Right lung (tissue), 5 donors: ENCODE data around the gene PPP1R3F. TPM values are rescaled to one million over a fixed set of nuclear protein-coding genes. Genes with fewer than 3 reads are reported as not detected.
A peak's percentile ranks its signal among the peaks of the same experiment; 100 is the strongest.
"Not testable (repeated sequence)": the region's sequence is repeated elsewhere in the genome, so short reads cannot be mapped to it uniquely, and the experiment has no call there.

Source experiments
- DNase-seq, 2 donors: peaks; one replicate each; pipeline ENCODE4 v3.0.0-alpha.2; 2013
- polyA plus RNA-seq, 5 donors: library from polyadenylated mRNA; unstranded; fragments of 120-200 nt; gene quantifications; one replicate each; pipeline versions ENCODE4 v1.2.1 to v1.2.3, GENCODE V29; 2013; ENCODE audit warnings: inconsistent platforms in 1 of 5, low replicate concordance in 1 of 5; ENCODE audit not compliant: insufficient read length in 5 of 5, insufficient read depth in 1 of 5

Gene PPP1R3F
- polyA plus RNA-seq, 5 donors: 4.8 to 8.1 (median 5.8) TPM

DNA sequence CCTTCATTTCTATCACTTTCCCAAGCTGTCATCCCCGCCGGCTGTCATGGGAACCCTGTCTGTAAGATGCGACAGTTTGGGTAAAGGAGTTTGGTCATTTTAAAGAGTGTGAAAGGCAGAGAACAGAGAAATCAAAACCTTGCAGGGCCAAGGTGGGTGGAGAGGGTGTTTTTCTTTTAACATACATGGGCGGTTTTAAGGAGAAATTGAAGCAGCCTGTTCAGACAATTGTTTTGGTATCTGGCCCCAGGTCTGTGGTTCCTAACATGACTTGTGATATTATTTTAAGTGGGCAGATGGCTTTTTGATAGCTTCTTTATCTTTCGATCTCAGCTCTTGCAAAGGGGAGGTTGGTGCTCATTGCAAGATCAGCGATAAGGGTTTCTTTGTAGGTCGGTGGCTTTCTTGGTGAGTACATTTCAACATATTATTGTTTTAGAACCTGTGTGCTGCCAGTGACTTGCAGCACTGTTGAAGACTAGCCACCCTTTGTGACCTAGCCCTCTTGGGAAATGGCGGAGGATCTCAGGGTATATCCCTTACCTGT is 3.7 kb downstream of the PPP1R3F start:
- no peak for DNase-seq

DNA sequence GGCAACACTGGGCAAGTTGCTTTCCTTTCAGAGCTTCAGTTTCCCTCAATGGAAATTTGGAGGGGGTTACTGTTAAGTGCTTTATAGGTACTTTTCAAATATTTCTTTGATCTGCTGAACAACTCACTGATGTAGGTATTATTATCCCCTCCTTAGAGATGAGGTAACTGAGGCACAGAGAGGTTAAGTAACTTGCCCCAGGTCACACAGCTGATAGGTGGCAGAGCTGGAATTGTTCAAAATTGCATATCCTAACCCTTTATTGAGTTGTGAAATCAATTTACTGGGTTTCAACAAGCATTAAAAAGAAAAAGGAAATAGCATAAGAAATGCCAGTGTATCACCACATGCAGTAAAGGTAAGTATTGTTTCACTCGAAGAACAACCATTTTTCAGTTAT is 6.6 kb downstream of the PPP1R3F start:
- DNase-seq: no peak

DNA sequence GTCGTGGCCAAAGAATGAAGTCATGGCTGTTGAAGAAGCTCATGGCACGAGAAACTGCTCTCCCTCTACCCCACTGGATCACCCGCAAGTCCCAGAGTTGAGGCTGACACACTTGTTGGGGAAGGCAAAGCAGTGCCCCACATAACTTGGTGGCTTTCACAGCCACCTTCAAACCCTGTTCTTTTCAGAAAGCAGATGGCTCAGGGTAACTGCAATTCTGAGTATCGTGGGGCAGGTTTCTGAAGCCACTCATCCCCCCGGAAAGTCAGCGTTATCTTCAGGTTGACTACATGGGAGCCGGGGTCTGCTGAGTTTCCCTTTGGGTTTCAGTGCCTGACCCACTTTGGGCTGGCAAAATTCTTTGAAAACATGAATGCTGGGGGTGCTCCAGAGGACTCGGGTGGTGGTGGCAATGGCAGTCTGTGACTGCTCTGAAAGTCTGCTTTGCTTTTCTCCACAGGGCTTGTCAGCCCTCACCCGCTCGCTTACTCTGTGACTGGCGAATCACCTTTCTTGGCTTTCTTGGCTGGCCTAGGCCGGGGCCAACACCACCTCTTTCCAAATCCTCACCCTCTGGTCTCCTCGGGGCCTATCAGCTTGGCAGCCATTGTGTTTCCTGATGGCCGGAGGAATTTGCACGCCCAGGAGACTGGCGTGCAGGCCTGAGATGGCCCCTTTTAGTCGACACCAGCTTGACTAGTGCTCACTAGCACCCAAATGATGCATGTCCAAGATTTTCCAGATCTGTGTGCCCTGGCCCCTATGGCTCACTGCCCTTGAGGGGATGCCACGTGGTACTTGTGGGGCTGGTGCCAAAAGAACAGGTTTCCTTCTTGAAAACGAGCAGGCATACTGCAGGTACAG is 7.3 kb downstream of the PPP1R3F start:
- no peak for DNase-seq

DNA sequence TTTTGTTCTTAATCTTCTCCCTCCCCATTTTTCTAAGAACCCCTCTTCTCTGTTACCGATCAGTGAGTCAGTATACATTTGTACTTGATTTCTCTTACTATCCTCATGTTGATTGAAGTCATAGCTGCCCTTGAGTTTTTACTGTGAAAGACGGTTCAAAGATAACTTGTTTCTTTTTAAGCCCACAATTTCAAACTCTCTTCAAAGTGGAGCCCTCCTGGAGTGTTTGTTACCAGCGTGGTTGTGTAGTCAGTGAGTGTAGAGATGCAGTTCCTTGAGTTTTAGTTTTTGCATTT is 7.9 kb downstream of the PPP1R3F start:
- DNase-seq: no peak

DNA sequence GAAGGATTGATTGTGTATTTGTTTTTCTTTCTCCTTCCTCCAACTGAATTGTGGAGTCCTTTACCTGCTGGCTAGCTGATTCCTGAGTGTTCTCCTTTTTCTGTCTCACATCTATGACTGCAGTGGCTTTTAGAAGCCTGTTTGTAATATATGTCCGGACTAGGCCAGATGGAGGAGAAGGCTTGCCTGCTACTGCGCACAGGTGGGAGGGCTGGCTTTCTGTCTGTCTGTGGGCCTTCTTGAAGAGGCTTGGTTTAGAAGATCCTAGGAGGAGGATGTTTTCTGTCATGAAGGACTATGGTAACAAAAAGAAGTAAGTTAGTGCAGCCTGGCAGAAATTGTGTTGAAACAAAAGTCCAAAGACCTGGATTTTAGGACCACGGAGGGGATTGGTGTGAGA is 8.5 kb downstream of the PPP1R3F start:
- no peak for DNase-seq

DNA sequence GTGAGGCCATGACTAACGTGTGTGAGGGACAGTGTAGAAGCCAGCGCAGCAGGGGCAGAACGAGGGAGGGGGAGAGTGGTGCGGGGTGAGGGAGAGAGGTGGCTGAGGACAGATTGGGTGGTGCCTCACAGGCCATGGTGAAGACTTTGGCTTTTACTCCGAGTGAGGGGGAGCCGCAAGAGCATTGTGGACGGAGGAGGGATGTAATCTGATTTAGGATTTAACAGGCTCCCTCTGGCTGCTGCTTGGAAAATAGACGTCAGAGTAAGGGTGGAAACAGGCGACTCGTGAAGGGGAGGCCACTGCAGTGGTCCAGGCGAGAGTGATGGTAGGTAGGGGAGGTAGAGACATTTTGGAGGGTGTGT is 13.0 kb downstream of the PPP1R3F start:
- peak in 1 of 2 donors; percentile 23 for DNase-seq

DNA sequence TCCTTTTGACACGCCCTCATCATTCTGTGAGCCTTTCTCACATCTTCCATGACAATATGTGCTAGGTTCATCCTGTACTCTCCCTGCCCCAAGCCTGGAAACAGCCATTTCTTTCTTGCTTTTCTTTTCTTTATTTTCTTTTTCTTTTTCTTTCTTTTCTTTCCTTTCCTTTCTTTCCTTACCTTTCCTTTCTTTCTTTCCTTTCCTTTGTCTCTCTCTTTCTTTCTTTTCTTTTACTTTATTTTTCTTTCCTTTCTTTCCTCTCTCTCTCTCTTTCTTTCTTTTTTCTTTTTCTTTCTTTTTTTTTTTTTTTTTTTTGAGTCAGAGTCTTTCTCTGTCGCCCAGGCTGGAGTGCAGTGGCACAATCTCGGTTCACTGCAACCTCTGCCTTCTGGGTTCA is 14.6 kb downstream of the PPP1R3F start:
- no peak for DNase-seq

DNA sequence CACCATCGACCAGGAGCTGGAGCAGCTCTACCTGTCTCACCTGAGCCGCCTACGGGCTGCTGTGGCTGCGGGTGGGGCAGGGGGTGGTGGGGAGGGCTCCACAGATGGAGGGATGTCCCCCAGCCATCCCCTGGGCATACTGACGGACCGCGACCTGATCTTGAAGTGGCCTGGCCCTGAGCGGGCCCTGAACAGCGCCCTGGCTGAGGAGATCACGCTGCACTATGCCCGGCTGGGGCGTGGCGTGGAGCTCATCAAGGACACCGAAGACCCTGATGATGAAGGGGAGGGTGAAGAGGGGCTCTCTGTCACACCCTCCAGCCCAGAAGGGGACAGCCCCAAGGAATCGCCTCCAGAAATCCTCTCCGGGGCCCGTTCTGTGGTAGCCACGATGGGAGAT is 16.5 kb downstream of the PPP1R3F start:
- DNase-seq: no peak

DNA sequence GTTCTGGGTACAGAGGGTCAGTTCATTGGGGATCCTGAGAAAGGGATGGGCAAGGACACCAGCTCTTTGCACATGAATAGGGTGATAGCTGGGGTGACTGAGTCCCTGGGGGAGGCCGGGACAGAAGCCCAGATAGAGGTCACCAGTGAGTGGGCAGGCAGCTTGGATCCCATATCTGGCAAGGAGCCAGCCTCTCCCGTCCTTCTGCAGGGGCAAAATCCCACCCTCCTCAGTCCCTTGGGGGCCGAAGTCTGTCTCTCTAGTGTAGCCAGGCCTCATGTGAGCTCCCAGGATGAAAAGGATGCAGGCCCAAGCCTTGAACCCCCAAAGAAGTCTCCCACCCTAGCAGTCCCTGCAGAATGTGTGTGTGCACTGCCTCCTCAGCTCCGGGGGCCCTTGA is 17.0 kb downstream of the PPP1R3F start:
- DNase-seq: no peak

DNA sequence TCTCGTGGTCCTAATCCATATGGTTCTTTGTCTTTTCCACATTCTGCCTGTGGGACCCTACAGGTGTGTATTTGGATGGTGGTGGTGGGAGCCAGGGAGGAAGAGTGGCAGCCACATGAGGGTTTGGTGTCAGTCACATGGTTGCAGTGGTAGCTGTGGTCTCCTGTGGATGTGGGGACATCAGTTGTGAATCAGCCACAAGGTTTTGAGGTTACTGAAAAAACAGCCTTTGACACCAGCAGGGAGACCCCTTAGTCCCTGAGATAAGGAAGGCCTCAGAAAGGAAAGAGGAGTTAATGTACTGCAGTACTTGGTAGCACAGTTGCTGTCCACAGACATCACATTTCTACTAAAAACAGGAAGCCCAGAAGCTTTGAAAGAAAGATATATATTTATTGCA is 18.1 kb downstream of the PPP1R3F start:
- DNase-seq: no peak

DNA sequence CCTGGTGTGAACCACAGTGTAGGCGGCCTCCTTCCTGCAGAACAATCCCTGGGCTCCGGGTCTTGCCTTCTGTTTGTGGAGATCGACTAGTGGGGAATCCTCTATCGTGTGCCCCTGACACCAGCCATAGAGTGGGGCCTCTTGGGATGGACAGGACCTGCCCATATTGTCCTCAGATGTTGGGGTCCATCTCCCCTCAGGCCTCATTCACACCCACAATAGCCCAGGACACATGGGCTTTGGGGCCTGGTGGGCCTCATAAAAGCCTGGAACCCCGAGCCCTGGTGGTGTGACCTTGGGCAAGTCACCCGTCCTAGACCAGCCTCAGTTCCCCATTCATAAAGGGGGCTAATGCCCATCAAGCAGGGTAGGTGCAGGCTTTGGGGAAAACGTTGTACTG is 20.6 kb downstream of the PPP1R3F start:
- DNase-seq: no peak

DNA sequence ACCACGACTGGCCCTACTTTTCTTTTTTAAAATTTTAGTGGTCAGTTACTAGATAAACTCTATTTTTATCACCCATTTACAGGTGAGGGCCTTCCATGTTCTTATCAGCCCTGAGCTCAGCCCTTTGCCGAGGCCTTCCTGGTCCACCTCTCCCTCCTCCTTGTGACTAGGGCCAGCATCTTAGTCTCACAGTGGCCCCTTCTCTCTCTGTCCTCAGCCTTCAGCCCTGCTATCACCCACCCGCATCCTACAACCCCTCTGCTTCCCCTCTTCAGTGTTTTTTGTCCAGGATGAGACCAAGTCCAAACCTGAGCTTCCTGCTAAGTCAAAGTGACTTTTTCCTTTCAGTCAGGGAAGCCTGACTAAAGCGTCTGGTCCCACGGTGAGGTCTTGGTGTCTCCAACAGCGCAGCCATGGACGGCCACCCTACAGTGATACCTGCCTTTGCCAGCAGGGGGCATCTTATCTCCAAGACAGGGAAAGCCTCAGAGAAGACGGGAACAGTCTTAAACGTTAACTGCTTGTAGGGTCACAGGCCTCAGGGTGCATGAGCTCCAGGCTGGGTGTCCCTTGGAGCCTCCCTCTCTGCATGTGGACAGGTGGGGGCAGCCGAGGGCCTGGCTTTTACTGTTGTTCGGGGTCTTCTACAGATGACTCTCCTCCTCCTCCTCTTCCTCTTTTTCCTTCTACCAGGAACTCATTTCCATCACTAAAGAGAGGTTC is 22.2 kb downstream of the PPP1R3F start:
- DNase-seq: peak in 1 of 2 donors; percentile 41

DNA sequence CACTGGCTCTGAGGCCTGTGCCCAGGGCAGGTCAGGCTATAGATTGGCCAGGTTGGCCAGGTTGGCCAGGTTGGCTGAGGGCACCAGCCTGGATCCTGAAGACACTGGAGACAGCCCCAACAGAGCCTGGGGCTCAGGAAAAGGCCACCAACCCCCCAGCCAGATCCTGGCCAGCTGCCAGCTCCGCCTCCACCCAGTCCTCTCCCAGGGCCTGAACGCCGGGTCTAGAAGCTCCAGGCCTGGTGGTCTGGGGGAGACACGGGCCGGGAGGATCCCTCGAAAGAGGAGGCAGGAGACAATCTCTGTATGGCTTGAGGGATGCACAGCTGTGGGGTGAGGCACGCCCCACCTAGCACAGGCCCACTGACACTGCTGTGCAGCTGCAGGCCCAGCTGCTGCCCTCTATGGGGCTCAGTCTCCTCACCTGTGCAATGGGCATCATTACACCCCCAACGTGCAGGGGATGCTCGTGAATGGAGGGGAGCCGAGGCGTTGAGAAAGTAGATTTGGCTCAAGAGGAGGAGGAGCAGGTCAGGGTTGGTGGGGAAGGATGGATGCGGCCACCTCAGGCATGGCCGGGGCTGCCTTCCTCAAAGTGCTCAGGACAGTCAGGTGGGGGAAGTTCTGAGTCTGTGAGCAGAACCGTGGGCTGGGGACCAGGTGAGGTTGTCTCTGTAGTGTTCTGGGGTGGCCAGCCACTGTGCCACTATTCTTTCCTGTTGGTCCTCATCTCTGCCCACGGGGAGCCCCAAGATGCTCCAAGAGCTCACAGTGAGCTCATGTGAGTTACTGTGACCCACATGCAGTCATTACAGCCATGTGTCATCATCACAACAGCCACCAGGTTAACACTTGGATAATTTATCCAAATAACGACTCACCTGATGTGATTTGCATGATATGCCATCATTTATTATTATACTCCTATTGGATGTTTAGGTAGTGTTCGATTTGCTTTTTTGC is 23.1 kb downstream of the PPP1R3F start:
- no peak for DNase-seq

DNA sequence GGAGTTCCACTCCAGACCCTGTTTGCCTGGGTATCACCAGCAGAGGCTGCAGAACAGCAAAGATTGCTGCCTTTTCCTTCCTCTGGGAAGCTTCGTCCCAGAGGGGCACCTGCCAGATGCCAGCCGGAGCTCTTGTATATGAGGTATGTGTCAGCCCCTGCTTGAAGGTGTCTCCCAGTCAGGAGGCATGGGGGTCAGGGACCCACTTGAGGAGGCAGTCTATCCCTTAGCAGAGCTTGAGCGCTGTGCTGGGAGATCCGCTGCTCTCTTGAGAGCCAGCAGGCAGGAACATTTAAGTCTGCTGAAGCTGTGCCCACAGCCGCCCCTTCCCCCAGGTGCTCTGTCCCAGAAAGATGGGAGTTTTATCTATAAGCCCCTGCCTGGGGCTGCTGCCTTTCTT is 29.7 kb downstream of the PPP1R3F start:
- not testable (repeated sequence) for DNase-seq

DNA sequence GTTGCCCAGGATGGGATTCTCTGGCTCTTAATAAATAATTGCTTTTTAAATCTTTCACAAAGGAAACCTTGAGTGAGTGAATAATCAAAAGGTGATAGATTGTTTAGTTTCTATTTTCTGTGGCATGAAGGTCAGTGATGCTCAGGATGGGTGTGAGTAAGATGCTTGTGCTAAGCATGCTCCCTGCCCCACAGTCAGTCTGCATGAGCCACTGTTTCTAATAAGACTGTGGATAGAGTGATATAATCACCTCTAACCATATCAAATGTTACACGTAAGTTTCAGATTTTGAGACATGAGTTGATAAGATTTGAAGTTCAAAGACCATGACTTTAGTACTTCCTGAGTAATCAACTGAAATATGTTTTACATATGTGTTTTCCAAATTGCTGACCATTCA is 31.1 kb downstream of the PPP1R3F start:
- no peak for DNase-seq

DNA sequence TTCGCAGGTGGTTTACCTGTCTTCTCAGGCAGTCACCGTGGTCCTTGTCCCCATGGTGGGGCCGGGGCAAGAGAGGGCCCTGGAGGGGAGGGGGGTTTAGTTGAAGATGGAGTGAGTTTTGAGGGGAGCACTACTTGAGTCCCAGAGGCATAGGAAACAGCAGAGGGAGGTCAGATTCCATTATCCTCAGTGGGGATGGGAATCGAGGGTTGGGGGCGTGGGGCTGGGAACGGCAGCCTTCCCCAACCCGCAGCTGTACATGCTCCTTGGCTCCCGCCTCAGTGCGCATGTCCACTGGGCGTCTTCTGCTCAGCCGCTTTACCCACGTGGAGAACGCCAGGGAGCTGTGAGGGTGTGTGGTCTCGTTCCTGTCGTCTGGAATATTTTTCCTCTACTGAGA is 33.8 kb downstream of the PPP1R3F start, which contains the start of gene GAGE10:
TSS of gene GAGE10 (plus strand) at position 301 of the 400 bp plus-strand sequence. CDS start 1,214 bp downstream, outside the sequence.
- no peak for DNase-seq

DNA sequence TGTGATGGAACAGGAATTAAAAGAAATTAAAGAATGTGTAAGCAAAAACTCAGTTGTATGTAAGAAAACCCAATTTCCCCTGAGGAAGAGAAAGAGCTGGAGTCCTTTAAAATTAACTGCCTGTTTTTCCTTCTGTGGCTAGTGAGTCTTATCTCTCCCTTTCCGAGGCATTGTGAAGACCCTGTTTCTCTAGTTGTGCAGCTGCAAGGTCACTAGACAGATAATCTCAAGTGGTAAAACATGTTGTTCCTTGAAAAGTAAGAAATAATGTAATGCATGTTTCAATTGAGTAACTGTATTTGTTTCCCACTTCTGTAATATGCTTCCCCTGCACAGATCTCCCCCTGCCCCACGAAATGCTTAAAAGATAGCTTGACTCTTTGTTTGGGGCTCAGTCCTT is 38.2 kb downstream of the PPP1R3F start:
- DNase-seq: not testable (repeated sequence)

DNA sequence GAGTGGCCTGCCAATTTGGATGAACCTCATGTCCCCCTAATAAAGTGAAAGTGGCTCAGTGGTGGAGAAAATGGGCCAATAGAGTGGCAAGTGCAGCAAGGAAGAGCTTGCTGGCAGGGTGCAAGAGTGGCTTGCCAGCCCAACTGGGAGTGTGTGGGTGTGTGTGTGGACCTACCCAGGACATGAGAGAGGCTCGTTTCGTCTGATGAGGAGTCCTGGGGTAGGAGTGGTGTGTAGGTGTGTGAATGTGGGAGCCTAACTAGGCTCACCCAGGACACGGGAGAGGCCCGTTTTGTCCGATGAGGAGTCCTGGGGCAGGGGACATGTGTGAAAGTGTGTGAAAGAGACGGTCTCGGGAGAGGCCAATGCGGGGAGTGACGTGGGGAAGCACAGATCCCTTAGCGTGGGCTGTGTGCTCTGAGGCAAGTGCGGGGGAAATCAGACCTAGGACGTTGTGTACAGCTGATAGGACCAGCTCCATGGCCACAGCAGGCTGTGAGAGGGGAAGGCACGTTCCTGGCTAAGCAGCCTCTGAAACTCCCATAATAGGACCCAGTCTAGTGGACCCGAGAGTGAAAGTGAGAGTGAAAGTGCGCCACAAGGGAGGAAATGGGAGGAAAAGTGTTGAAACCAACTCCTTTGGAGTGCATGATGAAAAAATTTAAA is 39.1 kb downstream of the PPP1R3F start:
- peak in 1 of 2 donors; percentile 15 for DNase-seq

DNA sequence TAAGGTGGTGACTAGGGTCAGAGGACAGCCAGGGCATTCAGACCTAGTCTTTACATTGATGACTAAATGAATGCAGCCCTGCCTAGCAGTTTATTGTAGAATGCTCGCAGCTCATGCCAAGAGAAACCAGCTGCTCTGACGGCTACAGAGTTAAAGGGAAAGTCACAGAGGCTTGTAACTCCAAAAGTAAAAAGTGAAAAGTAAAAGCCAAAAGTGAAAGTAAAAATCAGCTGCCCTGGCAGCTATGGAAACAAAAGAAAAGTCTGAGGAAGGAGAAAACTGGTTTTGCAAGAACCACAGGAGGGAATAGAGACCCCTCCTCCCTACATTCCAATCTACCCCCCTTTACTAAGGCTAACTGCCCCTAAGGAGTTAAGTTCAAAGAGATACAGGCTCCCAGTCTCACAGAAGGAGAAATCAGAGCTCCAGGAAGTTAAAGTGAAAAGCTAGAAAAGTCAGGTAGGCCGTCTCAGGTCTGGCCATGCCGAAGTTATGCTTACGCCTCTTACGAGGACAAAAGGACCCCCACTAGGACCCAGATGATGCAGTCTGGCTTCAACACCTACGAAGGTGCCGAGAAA is 39.9 kb downstream of the PPP1R3F start:
- peak; percentile 26 to 38 for DNase-seq

DNA sequence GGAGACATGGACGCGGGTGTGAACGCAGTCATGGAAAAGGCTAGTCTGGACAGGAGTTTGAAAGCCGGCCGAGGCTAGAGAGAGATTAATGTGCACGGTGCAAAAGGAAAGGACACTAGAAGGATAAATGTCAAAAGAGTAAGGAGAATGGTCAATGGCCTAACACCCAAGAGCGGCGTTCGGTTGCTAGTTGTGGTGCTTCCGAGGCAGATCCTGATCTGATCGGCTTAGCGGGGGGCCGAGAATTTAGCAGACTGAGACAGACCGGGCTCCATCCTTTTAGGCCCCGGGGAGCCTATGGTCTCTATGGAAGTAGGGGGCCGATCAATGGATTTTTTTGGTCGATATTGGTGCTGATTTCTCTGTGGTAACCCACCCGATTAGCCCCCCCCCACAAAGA is 40.8 kb downstream of the PPP1R3F start:
- DNase-seq: no peak

DNA sequence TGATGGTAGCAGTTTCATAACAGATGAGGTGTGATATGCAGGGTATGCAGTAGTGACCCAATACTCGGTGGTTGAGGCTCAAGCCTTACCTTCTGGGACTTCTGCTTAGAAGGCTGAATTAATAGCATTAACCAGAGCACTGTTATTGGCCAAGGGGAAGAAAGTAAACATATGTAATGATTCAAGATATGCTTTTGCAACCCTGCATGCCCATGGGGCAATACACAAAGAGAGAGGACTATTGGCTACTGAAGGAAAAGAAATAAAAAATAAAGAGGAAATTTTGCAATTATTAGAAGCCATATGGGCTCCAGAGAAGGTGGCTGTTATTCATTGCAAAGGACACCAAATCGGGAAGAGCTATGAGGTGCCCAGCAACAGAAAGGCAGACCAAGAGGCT is 42.6 kb downstream of the PPP1R3F start:
- no peak for DNase-seq
